Ramos (cell line): ENCODE measurements around the gene TAGLN.

Experiments used
- in situ Hi-C: fragments of 300-500 bp; cut with MboI; formaldehyde crosslinking; loops from one replicate; pipeline ENCODE4 v1.14.3; 2022; ENCODE audit warnings: low sequenced_read_pairs; ENCODE audit not compliant: unreplicated experiment

TAGLN gene

GRCh38 chr11:117208710-117209109 is 9.5 kb downstream of the TAGLN start:
- in situ Hi-C loops = loop anchor here (5.0 kb wide), 1 partner anchor 76 kb away; no protein-coding TSS in a partner anchor

- in situ Hi-C loops = loop anchor here (5.0 kb wide), 1 partner anchor 77 kb away; no protein-coding TSS in a partner anchor
Observed at GRCh38 chr11:117209351-117210125, 10.4 kb downstream of the TAGLN start.

- in situ Hi-C loops = no loop called here
Observed at GRCh38 chr11:117210620-117211019, 11.4 kb downstream of the TAGLN start.

GRCh38 chr11:117212697-117213355 is 13.7 kb downstream of the TAGLN start:
- in situ Hi-C loops = no loop called here

- in situ Hi-C loops = no loop called here
Observed at GRCh38 chr11:117214404-117215110, 15.4 kb downstream of the TAGLN start.

DNA sequence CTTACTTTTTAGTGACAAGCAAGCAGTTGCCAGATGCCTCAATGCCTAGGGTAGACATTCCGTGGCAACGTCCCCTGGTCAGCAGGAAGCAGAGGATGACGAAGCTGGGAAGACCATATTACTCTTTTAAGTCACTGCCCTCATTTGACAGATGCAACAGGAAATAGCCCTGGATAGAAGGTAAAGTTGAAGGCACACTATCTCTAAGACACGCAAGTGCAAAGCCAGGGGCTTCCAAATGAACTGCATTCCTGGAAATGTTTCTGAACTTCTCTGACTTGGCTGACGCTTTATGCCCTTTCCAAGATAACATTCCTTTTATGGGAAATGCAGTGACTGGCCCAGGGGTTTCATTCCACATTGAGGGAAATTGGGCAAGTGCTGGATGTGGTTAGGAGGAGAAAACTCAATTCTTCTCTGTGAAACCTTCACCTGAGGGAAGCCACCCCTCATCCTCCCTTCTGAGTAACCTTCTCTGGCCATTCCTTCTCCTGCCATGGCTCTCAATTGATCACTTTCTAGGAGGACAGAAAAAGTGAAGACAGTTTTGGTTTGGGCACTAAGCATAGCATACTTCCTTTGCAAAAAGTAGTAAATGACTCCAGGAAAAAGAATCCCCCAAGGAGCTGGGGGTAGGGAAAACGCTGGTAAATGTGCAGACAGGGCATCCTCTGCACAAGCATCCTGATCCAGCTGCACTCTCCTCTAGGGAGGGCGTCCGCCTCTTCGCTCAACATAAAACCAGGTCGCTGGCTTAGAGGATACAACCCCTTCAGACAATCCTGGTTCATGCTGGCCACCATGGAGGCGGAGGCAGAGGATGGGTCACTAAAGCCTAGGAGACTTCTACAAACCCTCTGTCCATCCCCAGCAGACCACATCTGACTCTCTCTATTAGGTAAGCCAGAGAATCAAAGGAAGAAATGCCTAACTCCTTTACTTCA is 18.2 kb downstream of the TAGLN start:
- in situ Hi-C loops = no loop called here

DNA sequence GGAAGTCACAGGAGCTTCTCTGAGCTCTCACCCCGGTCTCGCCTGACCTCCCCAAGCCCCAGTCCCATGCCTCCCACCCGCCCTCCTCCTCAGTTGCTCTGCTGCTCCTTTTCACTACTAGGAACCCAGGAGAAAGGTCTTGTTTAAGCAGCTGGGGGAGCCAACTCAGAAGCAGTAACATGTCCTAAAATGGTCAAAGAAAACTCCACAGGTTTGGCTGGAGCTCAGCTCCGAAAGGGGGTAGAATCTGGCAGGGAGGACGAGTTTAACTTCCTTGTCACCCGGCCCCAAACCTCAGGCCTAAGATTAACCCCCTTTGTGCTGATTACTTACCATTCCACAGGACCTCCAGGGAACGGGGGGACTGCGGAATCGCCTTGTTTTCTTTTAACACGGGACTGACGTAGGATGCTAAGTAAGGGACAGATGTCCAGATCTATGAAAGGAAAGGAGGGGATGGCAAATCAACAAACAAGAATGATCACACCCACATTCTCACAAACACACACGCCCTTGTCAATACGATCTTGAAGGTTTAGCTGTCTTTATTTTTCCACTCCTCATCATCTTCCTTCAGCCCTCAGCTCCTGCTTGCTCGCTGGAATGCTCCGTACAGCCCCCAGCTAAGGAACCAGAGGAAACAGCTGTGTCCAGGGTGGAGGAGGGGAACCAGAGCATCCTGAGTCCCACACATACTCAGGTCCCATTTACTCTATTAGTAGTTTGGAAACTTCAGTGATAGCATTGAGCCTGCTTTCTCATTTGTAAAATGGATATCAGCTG is 19.2 kb downstream of the TAGLN start:
- in situ Hi-C loops = no loop called here

DNA sequence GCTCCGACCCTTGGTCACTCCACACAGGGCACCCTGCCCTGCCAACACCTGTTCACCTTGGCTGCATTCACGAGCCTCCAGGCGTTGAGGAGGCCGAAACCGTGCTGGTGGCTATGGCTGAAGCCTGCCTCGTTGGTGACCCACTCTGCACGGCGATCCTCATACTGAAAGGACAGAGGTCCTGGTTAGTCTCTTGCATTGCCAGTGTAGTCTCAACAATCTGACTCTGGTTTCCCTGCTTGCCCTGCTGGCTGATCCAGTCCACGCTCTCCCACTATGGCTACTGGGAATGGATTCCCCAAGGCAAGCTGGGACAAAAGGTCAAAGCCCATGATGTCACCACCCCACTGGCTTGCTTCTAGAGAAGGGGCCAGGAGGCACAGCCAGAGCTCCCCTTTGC is 19.8 kb downstream of the TAGLN start:
- in situ Hi-C loops = no loop called here

GRCh38 chr11:117219455-117219854 is 20.3 kb downstream of the TAGLN start:
- in situ Hi-C loops = no loop called here

- in situ Hi-C loops = no loop called here
Observed at GRCh38 chr11:117219995-117220394, 20.8 kb downstream of the TAGLN start.

DNA sequence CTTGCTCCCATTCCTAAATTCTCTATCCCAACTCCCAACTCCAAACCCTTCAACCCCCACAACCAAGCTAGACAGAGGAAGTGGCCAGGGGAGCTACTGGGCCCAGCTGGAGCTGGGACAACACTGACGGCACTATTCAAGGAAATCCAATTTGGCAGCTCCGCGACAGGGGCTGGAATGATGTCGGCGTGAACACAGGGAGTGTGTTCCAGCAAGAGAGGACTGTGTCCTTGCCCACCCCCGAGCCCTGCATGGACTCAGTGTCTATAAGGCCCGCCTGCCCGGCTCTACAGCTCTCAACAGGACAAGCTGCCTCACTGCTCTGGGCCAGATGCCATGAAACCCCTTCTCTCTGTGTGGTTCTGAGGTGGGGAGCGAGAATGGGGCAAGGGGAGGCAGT is 21.4 kb downstream of the TAGLN start:
- in situ Hi-C loops = no loop called here

DNA sequence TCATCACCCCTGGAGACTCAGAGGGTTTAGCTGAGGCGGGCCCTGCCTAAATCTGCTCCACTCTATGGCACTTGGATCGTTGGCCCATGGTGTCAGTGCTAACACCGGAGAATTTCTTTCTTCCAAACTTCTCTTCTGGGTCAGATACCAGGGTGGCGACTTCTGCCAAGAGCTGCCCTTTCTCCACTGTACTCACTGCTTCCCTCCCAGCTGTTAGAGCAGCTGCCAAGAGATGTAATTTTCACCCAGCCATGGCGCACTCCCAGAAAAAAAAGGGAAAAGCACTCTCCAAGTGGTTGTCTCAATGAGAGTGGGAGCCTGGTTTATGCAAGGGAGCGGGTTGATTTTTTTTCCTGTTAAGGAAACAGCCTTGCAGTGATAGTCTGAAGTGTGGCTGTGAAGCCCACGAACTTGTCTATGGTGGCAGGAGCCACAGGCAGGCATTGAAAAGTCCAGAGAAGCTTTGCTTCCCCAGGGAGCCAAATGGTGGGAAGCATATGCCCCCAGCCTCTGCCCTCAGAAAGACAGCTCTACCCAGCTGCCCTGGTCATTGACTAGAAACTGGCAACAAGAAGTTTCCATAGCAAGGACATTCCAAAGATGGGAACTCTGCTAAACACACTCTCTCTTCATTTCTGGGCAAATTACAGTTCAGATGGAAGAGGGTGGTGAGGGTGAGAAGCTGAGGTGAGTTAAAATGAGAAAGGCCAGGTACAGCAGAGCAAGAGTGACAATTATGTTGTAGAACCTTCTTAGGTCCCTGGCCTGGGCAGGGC is 22.0 kb downstream of the TAGLN start:
- in situ Hi-C loops = no loop called here

DNA sequence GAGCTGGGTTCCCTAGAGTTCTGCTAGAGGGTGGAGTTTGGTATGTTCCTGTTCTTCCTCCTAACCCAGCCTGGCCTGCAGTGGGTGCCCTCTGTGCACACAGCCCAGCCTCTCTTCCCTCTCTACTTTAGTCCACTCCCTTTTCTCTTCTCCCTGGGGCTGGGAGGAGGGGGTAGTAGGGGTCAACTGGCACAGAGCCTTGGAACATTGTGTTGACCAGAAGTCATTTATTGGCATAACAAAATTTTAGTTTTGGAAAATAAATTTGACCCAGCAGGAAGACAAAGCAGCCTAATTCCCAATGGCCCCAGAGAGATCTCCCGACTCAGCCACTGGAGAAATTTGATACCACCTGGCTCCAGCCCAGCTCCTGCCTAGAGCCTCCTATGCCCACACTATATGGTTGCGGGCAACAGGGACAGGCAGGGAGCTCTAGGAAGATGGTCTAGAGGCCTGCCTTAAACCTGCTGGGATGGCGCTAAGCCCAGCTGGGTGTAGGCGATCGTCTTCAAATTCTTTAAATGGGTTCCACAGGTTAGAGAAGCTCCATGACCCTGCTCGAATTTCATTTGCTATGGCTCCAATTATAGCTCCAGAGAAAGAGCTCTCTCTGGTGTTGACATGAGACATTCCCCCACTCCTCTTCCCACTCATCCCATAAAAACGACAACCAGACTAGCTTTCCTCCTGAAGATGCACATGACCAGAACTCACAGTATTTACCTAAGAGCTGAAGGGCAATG is 22.8 kb downstream of the TAGLN start:
- in situ Hi-C loops = no loop called here

DNA sequence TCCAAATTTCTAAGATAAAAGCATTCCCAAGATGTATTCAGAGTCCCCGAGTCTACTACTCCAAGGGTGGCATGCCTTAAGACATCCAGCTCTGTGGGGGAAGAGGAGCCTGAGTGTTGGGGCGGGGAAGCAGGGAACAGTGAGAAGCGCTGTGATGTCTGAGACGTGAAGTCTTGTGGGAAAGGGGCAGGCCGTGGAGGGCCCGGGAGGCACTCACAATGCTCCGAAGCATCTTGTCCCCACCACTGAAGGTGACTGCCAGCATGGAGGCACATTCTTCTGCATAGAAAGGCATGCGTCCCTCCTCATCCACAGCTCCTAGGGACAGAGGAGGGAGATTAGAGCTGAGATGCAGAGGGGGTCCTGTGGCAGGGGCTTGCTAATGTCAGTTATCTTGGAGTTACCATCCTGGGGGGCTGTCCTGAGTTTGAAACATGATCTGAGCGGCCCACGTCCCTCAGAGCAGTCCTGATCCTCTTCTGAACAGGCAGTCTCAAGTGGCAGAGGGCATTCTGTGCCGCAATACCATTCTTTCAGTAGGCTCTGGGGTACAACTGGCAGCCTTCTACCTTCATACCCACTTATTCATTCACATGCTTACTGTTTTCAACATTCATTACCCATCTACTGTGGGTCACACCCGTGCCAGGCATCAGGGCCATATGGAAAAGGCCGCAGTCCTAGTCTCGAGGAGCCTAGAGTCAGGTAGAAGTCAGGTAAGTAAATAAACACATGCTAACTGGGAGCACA is 24.0 kb downstream of the TAGLN start:
- in situ Hi-C loops = no loop called here

GRCh38 chr11:117223741-117224689 is 24.8 kb downstream of the TAGLN start:
- in situ Hi-C loops = no loop called here

DNA sequence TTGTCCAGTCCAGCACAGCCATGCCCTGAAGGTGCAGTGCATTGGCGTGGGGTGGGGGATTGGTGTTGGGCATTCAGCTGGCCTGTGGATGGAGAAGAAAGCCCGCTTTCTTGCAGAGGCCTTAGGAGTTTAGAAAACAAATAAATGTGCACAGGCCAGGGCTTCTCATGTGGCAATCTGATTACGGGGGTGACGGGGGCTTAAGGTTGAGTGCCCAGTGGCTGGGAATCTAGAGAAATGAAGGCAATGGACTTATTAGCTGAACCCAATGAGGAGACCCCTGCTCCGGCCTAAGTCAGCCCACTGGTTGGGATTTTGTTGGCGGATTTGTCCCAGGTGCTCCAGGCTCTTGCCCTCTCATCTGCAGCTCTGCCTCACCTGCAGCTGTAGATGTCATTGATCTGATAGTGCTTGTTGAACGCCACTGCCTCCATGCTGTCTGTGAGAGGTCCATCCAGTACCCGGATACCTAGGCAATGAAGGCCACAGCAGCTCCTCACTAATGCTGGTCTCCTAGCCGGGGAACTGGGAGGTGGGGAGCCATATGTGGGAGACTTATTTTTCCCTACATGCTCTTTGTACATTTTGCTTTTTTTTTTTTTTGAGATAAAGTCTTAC is 26.5 kb downstream of the TAGLN start:
- in situ Hi-C loops = loop anchor here (5.0 kb wide), 1 partner anchor 43 kb away; no protein-coding TSS in a partner anchor
